DOHH2 (cell line): ENCODE data around the gene SSH2.

Experiments
- H3F3A ChIP-seq: fragments of 200-600 bp; sonication (generic), shearing (Covaris generic); 2 replicates; pipeline ENCODE4 v1.6.0; 2016; ENCODE audit warnings: antibody characterized with exemption, mild to moderate bottlenecking; ENCODE audit not compliant: control insufficient read depth, insufficient read depth
- H3K27ac ChIP-seq: fragments of 200-600 bp; sonication (generic); 2 replicates; pipeline ENCODE4 v1.5.1; 2014; ENCODE audit warnings: low read depth, mild to moderate bottlenecking, low read length, moderate library complexity
- H3K27me3 ChIP-seq: fragments of 200-600 bp; sonication (generic); 2 replicates; pipeline ENCODE4 v1.6.1; 2014; ENCODE audit warnings: mild to moderate bottlenecking, low read length, mixed read lengths; ENCODE audit not compliant: control insufficient read depth
- H3K36me3 ChIP-seq: fragments of 200-600 bp; sonication (generic); 2 replicates; pipeline ENCODE4 v1.6.1; 2014; ENCODE audit warnings: mild to moderate bottlenecking, low read length, moderate library complexity, mixed read lengths; ENCODE audit not compliant: control insufficient read depth
- H3K4me1 ChIP-seq: fragments of 200-600 bp; sonication (generic); 2 replicates; pipeline ENCODE4 v1.6.1; 2014; ENCODE audit warnings: mild to moderate bottlenecking, low read length, mixed read lengths; ENCODE audit not compliant: control insufficient read depth
- H3K4me2 ChIP-seq: fragments of 200-600 bp; sonication (generic); 2 replicates; pipeline ENCODE4 v1.6.0; 2014; ENCODE audit warnings: mild to moderate bottlenecking, low read length, moderate library complexity
- H3K4me3 ChIP-seq: fragments of 200-600 bp; sonication (generic); 2 replicates; pipeline ENCODE4 v1.5.1; 2014; ENCODE audit warnings: mild to moderate bottlenecking, low read length, mixed read lengths
- H3K79me2 ChIP-seq: fragments of 200-600 bp; sonication (generic); 2 replicates; pipeline ENCODE4 v1.6.1; 2014; ENCODE audit warnings: mild to moderate bottlenecking, low read length, mixed read lengths; ENCODE audit not compliant: control insufficient read depth
- H3K9me2 ChIP-seq: fragments of 200-600 bp; sonication (generic); replicated peaks from 2 replicates; pipeline ENCODE4 v1.6.1; 2014; ENCODE audit warnings: mild to moderate bottlenecking, low read length, mixed read lengths; ENCODE audit not compliant: control insufficient read depth
- H3K9me3 ChIP-seq: fragments of 200-600 bp; sonication (generic); 2 replicates; pipeline ENCODE4 v1.6.1; 2014; ENCODE audit warnings: antibody characterized with exemption, low read length, mixed read lengths; ENCODE audit not compliant: control insufficient read depth, insufficient read depth
- H4K20me1 ChIP-seq: fragments of 200-600 bp; sonication (generic); 2 replicates; pipeline ENCODE4 v1.6.0; 2014; ENCODE audit warnings: low read depth, mild to moderate bottlenecking, antibody characterized with exemption, low read length, moderate library complexity; ENCODE audit not compliant: control insufficient read depth, insufficient read depth
- EZH2phosphoT487 ChIP-seq: fragments of 200-600 bp; sonication (generic); IDR thresholded peaks from 2 replicates; pipeline ENCODE4 v1.6.1; 2017; ENCODE audit warnings: borderline replicate concordance, mild to moderate bottlenecking, antibody characterized with exemption, low read length, moderate library complexity, mixed read lengths
- TF ChIP-seq, protein P1 (sequence below): fragments of 200-600 bp; sonication (generic); IDR thresholded peaks from one replicate; pipeline ENCODE4 v1.5.1; 2014; ENCODE audit warnings: antibody characterized with exemption, mild to moderate bottlenecking, low read depth, low read length; ENCODE audit not compliant: poor library complexity, severe bottlenecking

SSH2 gene

DNA sequence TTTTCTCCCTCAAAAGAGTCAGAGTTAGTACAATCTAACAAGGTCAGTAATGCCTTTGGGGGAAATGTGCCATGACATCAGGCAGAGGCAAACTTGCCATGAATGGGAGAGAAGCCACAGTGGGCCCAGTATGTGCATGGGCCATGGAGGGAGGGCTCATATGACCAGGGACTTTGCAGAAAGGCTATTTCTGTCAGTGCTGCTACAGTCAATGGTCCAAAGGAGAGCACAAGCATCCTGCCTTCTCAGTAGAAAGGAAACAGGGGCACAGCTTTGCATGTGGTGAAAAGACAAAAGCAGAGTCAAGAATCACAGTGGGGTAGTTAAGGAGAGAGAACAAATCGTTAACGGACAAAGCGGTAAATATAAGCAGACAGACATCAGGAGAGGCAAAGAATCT lies 296.1 kb downstream of the SSH2 start:
- H3F3A ChIP-seq, result no peaks in the 10 kb centered on the region
- no peaks in the 10 kb centered on the region for H3K9me3 ChIP-seq
- no peaks in the 10 kb centered on the region for H3K27me3 ChIP-seq
- no peaks in the 10 kb centered on the region for H3K4me1 ChIP-seq
- no peak overlapping the region for H3K4me2 ChIP-seq
- H3K9me2 ChIP-seq, result no peaks in the 10 kb centered on the region
- H4K20me1 ChIP-seq, result no peaks in the 10 kb centered on the region
- peaks cover 48% of the 10 kb centered on the region for H3K36me3 ChIP-seq
- H3K4me3 ChIP-seq, result no peak overlapping the region
- TF ChIP-seq, protein P1, sequence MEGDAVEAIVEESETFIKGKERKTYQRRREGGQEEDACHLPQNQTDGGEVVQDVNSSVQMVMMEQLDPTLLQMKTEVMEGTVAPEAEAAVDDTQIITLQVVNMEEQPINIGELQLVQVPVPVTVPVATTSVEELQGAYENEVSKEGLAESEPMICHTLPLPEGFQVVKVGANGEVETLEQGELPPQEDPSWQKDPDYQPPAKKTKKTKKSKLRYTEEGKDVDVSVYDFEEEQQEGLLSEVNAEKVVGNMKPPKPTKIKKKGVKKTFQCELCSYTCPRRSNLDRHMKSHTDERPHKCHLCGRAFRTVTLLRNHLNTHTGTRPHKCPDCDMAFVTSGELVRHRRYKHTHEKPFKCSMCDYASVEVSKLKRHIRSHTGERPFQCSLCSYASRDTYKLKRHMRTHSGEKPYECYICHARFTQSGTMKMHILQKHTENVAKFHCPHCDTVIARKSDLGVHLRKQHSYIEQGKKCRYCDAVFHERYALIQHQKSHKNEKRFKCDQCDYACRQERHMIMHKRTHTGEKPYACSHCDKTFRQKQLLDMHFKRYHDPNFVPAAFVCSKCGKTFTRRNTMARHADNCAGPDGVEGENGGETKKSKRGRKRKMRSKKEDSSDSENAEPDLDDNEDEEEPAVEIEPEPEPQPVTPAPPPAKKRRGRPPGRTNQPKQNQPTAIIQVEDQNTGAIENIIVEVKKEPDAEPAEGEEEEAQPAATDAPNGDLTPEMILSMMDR, result no peak
- no peak for TF ChIP-seq EZH2phosphoT487
- no peaks in the 10 kb centered on the region for H3K79me2 ChIP-seq
- no peak overlapping the region for H3K27ac ChIP-seq

DNA sequence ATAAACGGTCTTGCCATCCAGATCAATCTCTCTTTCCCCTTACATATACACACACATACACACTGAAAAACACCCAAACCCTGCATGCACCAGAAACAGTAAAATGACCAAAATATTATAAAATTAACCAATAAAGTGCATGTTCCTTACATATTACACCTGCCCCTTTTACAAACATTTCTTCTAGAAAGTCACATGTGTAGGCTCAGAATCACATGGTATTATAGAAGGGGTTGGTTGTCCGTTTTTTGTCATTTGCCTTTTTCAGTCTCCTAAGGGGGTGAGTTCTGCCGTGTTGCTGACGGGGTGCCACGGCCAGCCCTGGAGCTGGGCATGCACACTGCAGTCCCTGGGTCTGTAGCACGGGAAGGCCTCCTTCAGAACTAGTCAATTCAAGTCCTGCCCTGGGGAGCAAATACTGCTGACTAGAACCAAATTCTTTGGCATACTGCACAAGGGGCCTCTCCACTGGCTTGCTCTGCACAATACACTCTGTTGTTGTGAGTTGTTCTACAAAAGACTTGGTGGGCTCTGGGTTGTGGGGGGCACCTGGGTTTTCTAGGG lies 299.3 kb downstream of the SSH2 start:
- Histone ChIP-seq H3F3A (no peaks in the 10 kb centered on the region), H3K9me2 (no peaks in the 10 kb centered on the region), H4K20me1 (no peaks in the 10 kb centered on the region), H3K4me1 (no peaks in the 10 kb centered on the region), H3K4me2 (no peak overlapping the region), H3K9me3 (no peaks in the 10 kb centered on the region), H3K4me3 (no peak overlapping the region), H3K79me2 (no peaks in the 10 kb centered on the region), H3K27ac (no peak overlapping the region), H3K27me3 (no peaks in the 10 kb centered on the region), H3K36me3 (peaks cover 31% of the 10 kb centered on the region)
- TF ChIP-seq EZH2phosphoT487, result no peak
- TF ChIP-seq, protein P1, result no peak

DNA sequence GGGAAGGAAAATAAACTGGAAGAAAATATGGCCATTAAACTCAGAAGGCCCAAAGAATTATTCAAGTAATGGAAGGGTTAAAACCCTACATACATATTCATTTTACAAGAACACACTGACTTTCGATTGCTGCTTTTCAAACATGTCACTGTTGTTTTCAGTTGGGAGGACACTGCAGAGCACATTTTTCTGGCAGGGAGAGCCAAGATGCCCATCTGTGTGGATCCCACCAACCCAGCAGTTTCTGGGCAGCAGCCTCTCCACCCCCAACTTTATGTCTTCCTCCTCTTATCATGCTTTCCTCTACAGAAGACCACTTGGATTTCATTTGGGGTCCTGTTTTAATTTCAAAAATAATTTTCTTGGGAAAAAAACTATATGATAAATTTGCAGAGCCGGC lies 300.2 kb downstream of the SSH2 start:
- no peak overlapping the region for H3K4me3 ChIP-seq
- no peaks in the 10 kb centered on the region for H3K9me3 ChIP-seq
- H3K27ac ChIP-seq, result no peak overlapping the region
- H3K79me2 ChIP-seq, result no peaks in the 10 kb centered on the region
- no peaks in the 10 kb centered on the region for H3K9me2 ChIP-seq
- no peaks in the 10 kb centered on the region for H3K27me3 ChIP-seq
- no peak overlapping the region for H3K4me2 ChIP-seq
- no peak for TF ChIP-seq EZH2phosphoT487
- TF ChIP-seq, protein P1, result no peak
- H4K20me1 ChIP-seq, result no peaks in the 10 kb centered on the region
- H3F3A ChIP-seq, result peaks cover 2% of the 10 kb centered on the region; the same call in 1 of the 2 replicates
- H3K4me1 ChIP-seq, result no peaks in the 10 kb centered on the region
- H3K36me3 ChIP-seq, result peaks cover 31% of the 10 kb centered on the region

DNA sequence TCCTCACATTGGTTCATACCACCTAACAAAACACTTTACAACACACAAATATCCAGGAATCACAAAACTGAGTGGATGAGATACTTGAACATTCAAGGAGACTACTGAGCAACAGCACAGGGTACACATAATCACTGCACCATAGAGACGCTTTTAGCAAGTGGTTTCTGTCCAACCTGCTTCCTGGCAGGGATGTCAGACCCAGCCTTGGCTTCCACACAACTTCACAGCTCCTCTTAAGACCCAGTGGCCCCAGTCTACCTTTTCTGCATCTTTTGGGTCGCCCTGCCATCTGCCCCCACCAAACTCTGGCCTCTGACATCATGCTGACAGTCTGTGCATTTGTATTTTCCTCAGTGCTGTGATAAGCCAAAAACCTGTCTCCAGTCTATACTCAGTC lies 301.4 kb downstream of the SSH2 start:
- Histone ChIP-seq H3K27me3 (no peaks in the 10 kb centered on the region), H3K4me2 (no peak overlapping the region), H3F3A (peaks cover 4% of the 10 kb centered on the region; the same call in 1 of the 2 replicates), H3K27ac (no peak overlapping the region), H3K79me2 (no peaks in the 10 kb centered on the region), H4K20me1 (no peaks in the 10 kb centered on the region), H3K4me1 (peaks cover 2% of the 10 kb centered on the region), H3K4me3 (no peak overlapping the region), H3K9me2 (no peaks in the 10 kb centered on the region), H3K36me3 (peaks cover 26% of the 10 kb centered on the region), H3K9me3 (no peaks in the 10 kb centered on the region)
- no peak for TF ChIP-seq EZH2phosphoT487
- TF ChIP-seq, protein P1, result no peak
